OCI-LY7 (cell line): ENCODE results near the gene UQCRC2. TPM values are rescaled to one million over a fixed set of nuclear protein-coding genes. Genes with fewer than 3 reads are reported as not detected.

Experiments
- BruUV-seq: library from RNA; stranded (reverse); fragments of 400-500 nt; replicated peaks from 2 replicates; lab custom pipeline; 2021; lab: Mats Ljungman, UMichigan
- CTCF ChIA-PET: fragments of 300-600 bp; sonication (Branson Sonifier 250); formaldehyde crosslinking; loops from one replicate; lab custom pipeline; 2022; ENCODE audit warnings: antibody characterized with exemption; ENCODE audit not compliant: unreplicated experiment; lab: Charles Lee
- POLR2A ChIA-PET: fragments of 300-600 bp; sonication (Branson Sonifier 250); formaldehyde crosslinking; loops from one replicate; lab custom pipeline; 2022; ENCODE audit warnings: antibody characterized with exemption; lab: Charles Lee
- DNase-seq: peaks from one replicate; pipeline ENCODE4 v3.0.0-alpha.2; 2015; ENCODE audit warnings: low spot score
- H2AFZ ChIP-seq: fragments of 200-600 bp; sonication (generic), shearing (Covaris generic); 2 replicates; pipeline ENCODE4 v1.6.1; 2014; ENCODE audit warnings: mild to moderate bottlenecking, antibody characterized with exemption, low read length, moderate library complexity
- H3K27ac ChIP-seq: fragments of 200-600 bp; sonication (generic); 2 replicates; pipeline ENCODE4 v1.5.1; 2014; ENCODE audit warnings: mixed run types, low read depth, mild to moderate bottlenecking, moderate library complexity, low read length, inconsistent platforms; ENCODE audit not compliant: poor library complexity, severe bottlenecking
- H3K36me3 ChIP-seq: fragments of 200-600 bp; sonication (generic); 2 replicates; pipeline ENCODE4 v1.6.1; 2014; ENCODE audit warnings: mild to moderate bottlenecking, antibody characterized with exemption, low read length, moderate library complexity, mixed read lengths; ENCODE audit not compliant: insufficient read depth
- H3K4me1 ChIP-seq: fragments of 200-600 bp; sonication (generic); 2 replicates; pipeline ENCODE4 v1.5.1; 2014; ENCODE audit warnings: mild to moderate bottlenecking, low read length; ENCODE audit not compliant: insufficient read depth, poor library complexity, severe bottlenecking
- H3K4me2 ChIP-seq: fragments of 200-600 bp; sonication (generic); 2 replicates; pipeline ENCODE4 v1.6.1; 2014; ENCODE audit warnings: mild to moderate bottlenecking, low read length
- H3K4me3 ChIP-seq: fragments of 200-600 bp; sonication (generic); 2 replicates; pipeline ENCODE4 v1.5.1; 2014; ENCODE audit warnings: mild to moderate bottlenecking, low read depth, low read length; ENCODE audit not compliant: poor library complexity, severe bottlenecking
- H3K79me2 ChIP-seq: fragments of 200-600 bp; sonication (generic); 2 replicates; pipeline ENCODE4 v1.6.1; 2016; ENCODE audit warnings: low read depth, mild to moderate bottlenecking, low read length, moderate library complexity, mixed read lengths; ENCODE audit not compliant: insufficient read depth
- H3K9me2 ChIP-seq: fragments of 200-600 bp; sonication (generic); 2 replicates; pipeline ENCODE4 v1.6.1; 2016; ENCODE audit warnings: mild to moderate bottlenecking, low read length, mixed read lengths; ENCODE audit not compliant: insufficient read depth
- H3K9me3 ChIP-seq: fragments of 200-600 bp; sonication (generic); 2 replicates; pipeline ENCODE4 v1.6.1; 2014; ENCODE audit warnings: mild to moderate bottlenecking, mixed run types, low read length, mixed read lengths
- H4K20me1 ChIP-seq: fragments of 200-600 bp; sonication (generic); 2 replicates; pipeline ENCODE4 v1.6.1; 2014; ENCODE audit warnings: mild to moderate bottlenecking, antibody characterized with exemption, low read length, moderate library complexity, mixed read lengths; ENCODE audit not compliant: insufficient read depth
- EZH2phosphoT487 ChIP-seq: fragments of 200-600 bp; sonication (generic); IDR thresholded peaks from 2 replicates; pipeline ENCODE4 v1.6.1; 2018; ENCODE audit warnings: low read depth, borderline replicate concordance, mild to moderate bottlenecking, mixed run types, antibody characterized with exemption, low read length, moderate library complexity, mixed read lengths
- intact Hi-C: fragments of 100-400 bp; cut with micrococcal nuclease; formaldehyde crosslinking; loops from one replicate; pipeline ENCODE4 v1.10.0; 2022; ENCODE audit not compliant: unreplicated experiment
- total RNA-seq, 2 experiments: library from RNA; depleted of rRNA in 1 of 2; stranded (reverse); fragments of >200 nt in 1 of 2; shearing (Covaris generic) in 1 of 2; gene quantifications; 2 replicates each; pipeline ENCODE4 v1.2.3, GENCODE V29; 2014 to 2022
- TF ChIP-seq, protein P1 (sequence below): fragments of 200-600 bp; sonication (generic); conservative IDR thresholded peaks from 2 replicates; pipeline ENCODE4 v1.5.1; 2014; ENCODE audit warnings: mild to moderate bottlenecking, antibody characterized with exemption, low read length, moderate library complexity, mixed read lengths

UQCRC2 gene
- total RNA-seq, 2 experiments from 2014 or later, result 121 to 210 TPM

DNA sequence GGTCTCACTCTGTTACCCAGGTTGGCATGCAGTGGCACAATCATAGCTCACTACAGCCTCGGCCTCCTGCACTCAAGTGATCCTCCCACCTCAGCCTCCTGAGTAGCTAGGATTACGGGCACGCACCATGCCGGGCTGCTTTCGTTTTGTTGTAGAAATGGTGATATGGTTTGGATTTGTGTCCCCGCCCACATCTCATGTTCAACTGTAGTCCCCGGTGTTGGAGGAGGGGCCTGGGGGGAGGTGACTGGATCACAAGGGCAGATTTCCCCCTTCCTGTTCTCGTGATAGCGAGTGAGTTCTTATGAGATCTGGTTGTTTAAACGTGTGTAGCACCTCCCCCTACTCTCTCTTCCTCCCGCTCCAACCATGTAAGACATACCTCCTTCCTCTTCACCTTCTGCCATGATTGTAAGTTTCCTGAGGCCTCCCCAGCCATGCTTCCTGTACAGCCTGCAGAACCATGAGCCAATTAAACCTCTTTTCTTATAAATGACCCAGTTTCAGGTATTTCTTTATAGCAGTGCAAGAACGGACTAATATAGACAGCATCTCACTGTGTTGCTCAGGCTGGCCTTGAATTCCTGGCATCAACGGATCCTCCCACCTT lies 41.8 kb downstream of the UQCRC2 start:
- DNase-seq, result no peak
- no peak for TF ChIP-seq EZH2phosphoT487
- TF ChIP-seq, protein P1, sequence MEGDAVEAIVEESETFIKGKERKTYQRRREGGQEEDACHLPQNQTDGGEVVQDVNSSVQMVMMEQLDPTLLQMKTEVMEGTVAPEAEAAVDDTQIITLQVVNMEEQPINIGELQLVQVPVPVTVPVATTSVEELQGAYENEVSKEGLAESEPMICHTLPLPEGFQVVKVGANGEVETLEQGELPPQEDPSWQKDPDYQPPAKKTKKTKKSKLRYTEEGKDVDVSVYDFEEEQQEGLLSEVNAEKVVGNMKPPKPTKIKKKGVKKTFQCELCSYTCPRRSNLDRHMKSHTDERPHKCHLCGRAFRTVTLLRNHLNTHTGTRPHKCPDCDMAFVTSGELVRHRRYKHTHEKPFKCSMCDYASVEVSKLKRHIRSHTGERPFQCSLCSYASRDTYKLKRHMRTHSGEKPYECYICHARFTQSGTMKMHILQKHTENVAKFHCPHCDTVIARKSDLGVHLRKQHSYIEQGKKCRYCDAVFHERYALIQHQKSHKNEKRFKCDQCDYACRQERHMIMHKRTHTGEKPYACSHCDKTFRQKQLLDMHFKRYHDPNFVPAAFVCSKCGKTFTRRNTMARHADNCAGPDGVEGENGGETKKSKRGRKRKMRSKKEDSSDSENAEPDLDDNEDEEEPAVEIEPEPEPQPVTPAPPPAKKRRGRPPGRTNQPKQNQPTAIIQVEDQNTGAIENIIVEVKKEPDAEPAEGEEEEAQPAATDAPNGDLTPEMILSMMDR, result no peak
- Histone ChIP-seq H3K27ac (no peak overlapping the region), H3K36me3 (no peaks in the 10 kb centered on the region), H4K20me1 (no peaks in the 10 kb centered on the region), H3K9me3 (no peaks in the 10 kb centered on the region), H2AFZ (no peak overlapping the region), H3K9me2 (no peaks in the 10 kb centered on the region), H3K4me2 (no peak overlapping the region), H3K4me1 (no peaks in the 10 kb centered on the region), H3K4me3 (no peak overlapping the region), H3K79me2 (no peaks in the 10 kb centered on the region)
- intact Hi-C loops, result loop anchor here (5.0 kb wide), 1 partner anchor 43 kb away; the partner anchor contains the start of gene UQCRC2
- ChIA-PET POLR2A (interaction anchor here (0.6 kb wide), 1 partner anchor 60 kb away, joined by 4 read pairs; no protein-coding TSS in a partner anchor), CTCF (interaction anchor here (0.5 kb wide), 1 partner anchor 17 kb away, joined by 3 read pairs; no protein-coding TSS in a partner anchor)
- BruUV-seq, result no TSS peak

DNA sequence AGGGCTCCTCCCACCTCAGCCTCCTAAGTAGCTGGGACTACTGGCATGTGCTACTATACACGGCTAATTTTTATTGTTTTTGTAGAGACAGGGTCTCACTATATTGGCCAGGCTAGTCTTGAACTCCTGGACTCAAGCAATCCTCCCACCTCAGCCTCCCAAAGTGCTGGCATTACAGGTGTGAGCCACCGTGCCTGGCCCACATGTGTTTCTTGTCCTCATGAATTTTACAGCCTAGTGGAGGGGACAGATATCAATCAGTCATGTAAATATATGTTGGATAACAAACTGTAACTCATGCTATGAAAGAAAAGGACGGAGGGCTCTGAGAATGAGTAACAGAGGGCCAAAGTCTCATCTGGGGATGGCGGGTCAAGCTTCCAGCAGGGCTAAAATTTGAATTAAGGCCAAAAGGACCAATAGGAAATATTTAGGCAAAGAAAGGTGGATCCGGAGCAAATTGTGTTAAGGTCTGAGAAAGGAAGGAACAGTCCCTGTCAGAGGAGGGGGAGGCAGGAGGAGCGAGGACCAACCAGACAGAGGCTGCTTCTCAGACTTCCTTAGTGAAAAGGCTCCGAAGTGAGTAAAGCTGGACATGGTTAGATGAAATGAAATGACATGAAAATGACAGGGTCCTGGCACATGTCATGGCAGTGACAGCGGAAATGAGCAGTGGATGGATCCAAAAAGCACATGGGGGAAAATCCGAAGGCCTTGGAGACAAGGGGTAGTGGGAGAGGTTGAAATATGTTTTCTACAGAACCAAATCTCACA lies 43.9 kb downstream of the UQCRC2 start:
- Histone ChIP-seq H3K4me2 (no peak overlapping the region), H2AFZ (no peak overlapping the region), H3K79me2 (no peaks in the 10 kb centered on the region), H3K9me2 (no peaks in the 10 kb centered on the region), H3K27ac (no peak overlapping the region), H3K4me3 (no peak overlapping the region), H4K20me1 (no peaks in the 10 kb centered on the region), H3K9me3 (no peaks in the 10 kb centered on the region), H3K36me3 (no peaks in the 10 kb centered on the region), H3K4me1 (peaks cover 6% of the 10 kb centered on the region)
- ChIA-PET POLR2A (interaction anchor here (0.5 to 1.2 kb wide), 2 partner anchors 8 to 162 kb away, joined by 3 to 4 read pairs; no protein-coding TSS in a partner anchor), CTCF (no interaction called here)
- TF ChIP-seq, protein P1, result no peak
- TF ChIP-seq EZH2phosphoT487, result no peak
- DNase-seq, result no peak
- BruUV-seq, result no TSS peak
- intact Hi-C loops, result loop anchor here (5.0 kb wide), 1 partner anchor 45 kb away; the partner anchor contains the start of gene UQCRC2
